ENCODE data around the gene MCTP1. TPM values are rescaled to one million over a fixed set of nuclear protein-coding genes. Genes with fewer than 3 reads are reported as not detected.

MCTP1 gene
- polyA plus RNA-seq, 1 donor (not counting 4 experiments of a cell fraction or from before 2014, with no cell fraction given), result 4.9 TPM

- H3K27ac ChIP-seq (ENCODE audit: control insufficient read depth, insufficient read depth, low read length), result no peak overlapping the region
- FAIRE-seq, result no peak
- H3K4me2 ChIP-seq (ENCODE audit: control insufficient read depth, extremely low read depth, insufficient read depth, low read depth, low read length), result no peak overlapping the region
- no peak overlapping the region for H3K9ac ChIP-seq (ENCODE audit: control insufficient read depth, extremely low read depth, insufficient read depth, low read length)
- no peaks in the 10 kb centered on the region for H4K20me1 ChIP-seq (ENCODE audit: control insufficient read depth, extremely low read depth, insufficient read depth, low read length)
- no peak overlapping the region for H2AFZ ChIP-seq (ENCODE audit: control insufficient read depth, low read length)
- H3K27me3 ChIP-seq (ENCODE audit: control insufficient read depth, extremely low read depth, insufficient read depth, low read length), result no peaks in the 10 kb centered on the region
- H3K9me1 ChIP-seq (ENCODE audit: control insufficient read depth, extremely low read depth, insufficient read depth, low read length), result no peaks in the 10 kb centered on the region
- no peak overlapping the region for H3K4me3 ChIP-seq (ENCODE audit: control insufficient read depth in 2 of 3, extremely low read depth in 1 of 3, insufficient read depth in 2 of 3, low read depth in 1 of 3, low read length in 3 of 3)
- DNase-seq (ENCODE audit: low read depth, low spot score), result no peak
- H3K9me3 ChIP-seq (ENCODE audit: control insufficient read depth, low read depth, low read length), result no peaks in the 10 kb centered on the region
- no peaks in the 10 kb centered on the region for H3K4me1 ChIP-seq (ENCODE audit: control insufficient read depth, extremely low read depth, insufficient read depth, low read length)
- dilution Hi-C loops (cut with MboI; ENCODE audit: extremely low pct_ligation_motif_present, low sequenced_read_pairs), result no loop called here
- H3K79me2 ChIP-seq (ENCODE audit: control insufficient read depth, insufficient read depth, low read length), result no peaks in the 10 kb centered on the region
- TF ChIP-seq EZH2 (IDR thresholded peaks at IDR 0.05; ENCODE audit: low read length), result no peak
- TF ChIP-seq CTCF (optimal IDR thresholded peaks at IDR 0.05 in 1 of 3, IDR thresholded peaks at IDR 0.05 in 1 of 3, conservative IDR thresholded peaks at IDR 0.05 in 1 of 3; ENCODE audit: extremely low read depth in 1 of 3, insufficient read depth in 2 of 3, low read length in 3 of 3), result no peak
- no peaks in the 10 kb centered on the region for H3K36me3 ChIP-seq (ENCODE audit: control insufficient read depth in 2 of 2, extremely low read depth in 1 of 2, insufficient read depth in 2 of 2, low read length in 2 of 2)
These were observed 392.9 kb downstream of the MCTP1 start for GRCh38 chr5:94891972-94892371.

GRCh38 chr5:94891565-94891964 lies 393.3 kb downstream of the MCTP1 start:
- no peak for FAIRE-seq

More at GRCh38 chr5:94891565-94891964, 393.3 kb downstream of the MCTP1 start:
- Histone ChIP-seq H3K4me3 (ENCODE audit: control insufficient read depth in 2 of 3, extremely low read depth in 1 of 3, insufficient read depth in 2 of 3, low read depth in 1 of 3, low read length in 3 of 3) (no peak overlapping the region), H2AFZ (ENCODE audit: control insufficient read depth, low read length) (no peak overlapping the region), H3K9me3 (ENCODE audit: control insufficient read depth, low read depth, low read length) (no peaks in the 10 kb centered on the region), H3K27me3 (ENCODE audit: control insufficient read depth, extremely low read depth, insufficient read depth, low read length) (no peaks in the 10 kb centered on the region), H3K79me2 (ENCODE audit: control insufficient read depth, insufficient read depth, low read length) (no peaks in the 10 kb centered on the region), H3K36me3 (ENCODE audit: control insufficient read depth in 2 of 2, extremely low read depth in 1 of 2, insufficient read depth in 2 of 2, low read length in 2 of 2) (no peaks in the 10 kb centered on the region), H3K4me1 (ENCODE audit: control insufficient read depth, extremely low read depth, insufficient read depth, low read length) (no peaks in the 10 kb centered on the region), H3K9ac (ENCODE audit: control insufficient read depth, extremely low read depth, insufficient read depth, low read length) (no peak overlapping the region), H4K20me1 (ENCODE audit: control insufficient read depth, extremely low read depth, insufficient read depth, low read length) (no peaks in the 10 kb centered on the region), H3K27ac (ENCODE audit: control insufficient read depth, insufficient read depth, low read length) (no peak overlapping the region), H3K9me1 (ENCODE audit: control insufficient read depth, extremely low read depth, insufficient read depth, low read length) (no peaks in the 10 kb centered on the region), H3K4me2 (ENCODE audit: control insufficient read depth, extremely low read depth, insufficient read depth, low read depth, low read length) (no peak overlapping the region)
- dilution Hi-C loops (cut with MboI; ENCODE audit: extremely low pct_ligation_motif_present, low sequenced_read_pairs), result no loop called here
- TF ChIP-seq EZH2 (IDR thresholded peaks at IDR 0.05; ENCODE audit: low read length) (no peak), CTCF (optimal IDR thresholded peaks at IDR 0.05 in 1 of 3, IDR thresholded peaks at IDR 0.05 in 1 of 3, conservative IDR thresholded peaks at IDR 0.05 in 1 of 3; ENCODE audit: extremely low read depth in 1 of 3, insufficient read depth in 2 of 3, low read length in 3 of 3) (no peak)
- DNase-seq (ENCODE audit: low read depth, low spot score), result no peak
